HFF-Myc (cell line): ENCODE measurements around the gene GSC2.

Experiments used
- DNase-seq: peaks from one replicate; pipeline ENCODE4 v3.0.0-alpha.2; 2011; ENCODE audit warnings: low read depth; ENCODE audit errors: extremely low read depth
- H3K4me3 ChIP-seq: replicated peaks from 2 replicates; pipeline ENCODE4 v1.5.1; 2011; ENCODE audit warnings: low read depth, mild to moderate bottlenecking, control low read depth, low read length
- CTCF ChIP-seq: IDR thresholded peaks from 2 replicates; pipeline ENCODE4 v1.5.1; 2012; ENCODE audit warnings: mild to moderate bottlenecking, low read depth, low read length, control low read depth; ENCODE audit errors: missing control alignments

Gene GSC2

DNA sequence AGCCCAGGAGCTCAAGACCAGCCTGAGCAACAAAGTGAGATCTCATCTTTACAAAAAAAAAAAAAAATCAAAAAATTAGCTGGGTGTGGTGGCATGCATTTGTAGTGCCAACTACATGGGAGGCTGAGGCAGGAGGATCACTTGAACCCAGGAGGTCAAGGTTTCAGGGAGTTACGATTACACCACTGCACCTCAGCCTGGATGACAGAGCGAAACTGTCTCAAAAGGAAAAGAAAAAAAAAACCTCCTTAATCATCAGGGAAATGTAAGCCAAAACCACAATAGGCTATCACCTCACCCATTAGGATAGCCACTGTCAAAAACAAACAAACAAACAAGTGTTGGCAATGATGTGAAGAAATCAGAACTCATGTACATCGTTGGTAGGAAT, 41.3 kb downstream of the GSC2 start:
- DNase-seq: no peak
- no peak for TF ChIP-seq CTCF
- H3K4me3 ChIP-seq: no peak overlapping the region

DNA sequence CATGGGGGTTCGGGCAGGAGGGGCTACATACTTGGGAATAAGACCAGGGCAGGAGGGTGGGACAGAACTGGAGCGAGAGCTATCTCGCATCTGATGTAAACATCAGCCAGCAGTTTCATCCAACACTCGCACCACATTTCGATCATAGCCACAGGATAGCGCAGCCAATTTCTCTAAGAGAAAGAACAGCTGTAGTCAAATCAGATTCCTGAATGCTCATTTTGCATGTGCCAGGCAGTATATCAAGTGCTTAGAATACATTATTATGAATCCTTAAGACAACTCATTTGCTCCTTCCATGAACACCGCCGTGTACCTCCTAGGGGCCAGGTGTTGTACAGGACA, 42.4 kb downstream of the GSC2 start:
- no peak for DNase-seq
- TF ChIP-seq CTCF: no peak
- no peak overlapping the region for H3K4me3 ChIP-seq

GRCh38 chr22:19106886-19107729, 43.0 kb downstream of the GSC2 start:
- no peak for TF ChIP-seq CTCF
- no peak overlapping the region for H3K4me3 ChIP-seq
- no peak for DNase-seq

GRCh38 chr22:19105867-19106802, 44.0 kb downstream of the GSC2 start:
- peak; percentile 24 for TF ChIP-seq CTCF
- no peak overlapping the region for H3K4me3 ChIP-seq
- DNase-seq: no peak

- TF ChIP-seq CTCF: no peak
- DNase-seq: no peak
- H3K4me3 ChIP-seq: no peak overlapping the region
Observed at GRCh38 chr22:19105456-19105855, 44.6 kb downstream of the GSC2 start.

DNA sequence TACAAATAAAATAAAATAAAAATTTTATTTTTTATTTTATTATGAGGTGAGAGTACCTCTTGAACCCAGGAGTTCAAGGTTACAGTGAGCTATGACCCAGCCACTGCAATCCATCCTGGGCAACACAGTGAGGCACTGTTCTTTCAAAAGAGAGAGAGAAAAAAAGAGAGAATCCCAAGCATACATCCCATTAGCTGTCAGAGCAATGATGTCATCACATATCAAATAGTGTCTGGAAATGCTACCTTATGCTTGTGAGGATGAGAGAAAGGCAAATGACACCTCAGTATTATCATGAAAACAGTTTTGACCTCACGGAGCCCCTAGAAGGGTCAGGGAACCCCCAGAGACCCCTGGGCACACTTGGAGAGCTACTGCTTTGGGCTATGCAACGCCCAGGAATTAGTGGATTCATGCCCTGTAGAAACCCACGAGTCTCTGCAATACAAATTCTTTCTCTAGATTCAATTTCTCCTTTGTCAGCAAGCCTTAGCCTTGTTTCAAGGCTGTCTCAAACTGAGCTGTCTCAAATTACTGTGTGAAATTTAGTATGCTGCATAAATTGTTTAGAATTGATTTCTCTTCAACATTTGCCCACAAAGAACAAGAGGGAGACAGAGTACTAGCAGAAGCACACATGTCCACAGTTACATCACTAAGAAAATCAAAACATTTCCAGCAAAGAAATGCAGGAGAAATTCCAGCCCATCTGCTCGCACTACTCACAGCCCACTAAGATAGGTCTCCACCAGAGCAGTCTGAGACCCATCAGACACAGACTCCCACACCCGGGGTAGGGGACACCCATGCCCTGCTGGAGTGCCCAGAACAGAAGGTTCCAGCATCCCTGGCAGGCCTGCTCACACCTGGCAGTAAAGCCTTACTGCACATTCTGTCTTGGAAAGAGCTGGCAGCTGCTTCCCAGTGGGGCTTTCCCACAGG, 45.9 kb downstream of the GSC2 start:
- no peak for TF ChIP-seq CTCF
- DNase-seq: no peak
- no peak overlapping the region for H3K4me3 ChIP-seq
